Measurements from ENCODE around the gene LSAMP.
"Not testable (repeated sequence)": the region's sequence is repeated elsewhere in the genome, so short reads cannot be mapped to it uniquely, and the experiment has no call there.

Gene LSAMP

GRCh38 chr3:115784739-115785536, 660.3 kb downstream of the LSAMP start:
- no peak for DNase-seq

- peak; percentile 92 for DNase-seq
These were observed 661.1 kb downstream of the LSAMP start for GRCh38 chr3:115783938-115784738.

DNA sequence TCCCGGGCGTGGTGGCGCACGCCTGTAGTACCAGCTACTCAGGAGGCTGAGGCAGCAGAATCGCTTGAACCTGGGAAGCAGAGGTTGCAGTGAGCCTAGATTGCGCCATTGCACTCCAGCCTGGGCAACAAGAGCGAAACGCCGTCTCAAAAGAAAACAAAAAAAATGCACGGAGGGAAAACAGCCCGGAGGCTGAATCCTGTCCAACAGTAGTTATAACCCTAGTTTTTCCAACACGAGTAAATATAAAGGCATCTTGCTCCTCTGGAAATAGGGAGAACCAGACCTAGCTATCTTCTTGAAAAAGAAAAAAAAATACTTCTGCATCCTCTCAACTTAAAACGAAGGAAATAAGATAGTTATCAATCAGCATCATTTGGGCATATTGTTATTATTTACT, 661.9 kb downstream of the LSAMP start:
- DNase-seq, result not testable (repeated sequence)

GRCh38 chr3:115779011-115779410, 666.3 kb downstream of the LSAMP start:
- DNase-seq, result no peak

- no peak for DNase-seq
These were observed 672.3 kb downstream of the LSAMP start for GRCh38 chr3:115772951-115773350.

DNA sequence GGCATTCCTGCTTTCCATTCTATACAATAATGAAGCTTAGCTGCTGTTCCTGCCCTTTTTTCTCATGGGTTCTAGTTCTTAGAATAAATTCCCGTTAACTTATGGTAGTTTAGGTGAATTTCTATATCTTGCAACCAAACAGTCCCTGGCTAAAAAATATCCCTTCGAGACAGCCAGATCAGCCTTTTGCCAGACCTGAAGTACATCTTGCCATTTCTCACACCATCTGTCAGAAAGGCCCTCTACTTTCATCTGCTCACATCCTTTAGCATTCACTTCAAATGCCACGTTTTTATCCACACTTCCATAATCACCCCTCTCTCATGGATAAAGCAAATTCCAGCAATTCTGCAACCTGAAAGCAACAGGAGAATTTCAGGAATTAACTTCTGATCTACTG, 676.6 kb downstream of the LSAMP start:
- DNase-seq, result no peak

DNA sequence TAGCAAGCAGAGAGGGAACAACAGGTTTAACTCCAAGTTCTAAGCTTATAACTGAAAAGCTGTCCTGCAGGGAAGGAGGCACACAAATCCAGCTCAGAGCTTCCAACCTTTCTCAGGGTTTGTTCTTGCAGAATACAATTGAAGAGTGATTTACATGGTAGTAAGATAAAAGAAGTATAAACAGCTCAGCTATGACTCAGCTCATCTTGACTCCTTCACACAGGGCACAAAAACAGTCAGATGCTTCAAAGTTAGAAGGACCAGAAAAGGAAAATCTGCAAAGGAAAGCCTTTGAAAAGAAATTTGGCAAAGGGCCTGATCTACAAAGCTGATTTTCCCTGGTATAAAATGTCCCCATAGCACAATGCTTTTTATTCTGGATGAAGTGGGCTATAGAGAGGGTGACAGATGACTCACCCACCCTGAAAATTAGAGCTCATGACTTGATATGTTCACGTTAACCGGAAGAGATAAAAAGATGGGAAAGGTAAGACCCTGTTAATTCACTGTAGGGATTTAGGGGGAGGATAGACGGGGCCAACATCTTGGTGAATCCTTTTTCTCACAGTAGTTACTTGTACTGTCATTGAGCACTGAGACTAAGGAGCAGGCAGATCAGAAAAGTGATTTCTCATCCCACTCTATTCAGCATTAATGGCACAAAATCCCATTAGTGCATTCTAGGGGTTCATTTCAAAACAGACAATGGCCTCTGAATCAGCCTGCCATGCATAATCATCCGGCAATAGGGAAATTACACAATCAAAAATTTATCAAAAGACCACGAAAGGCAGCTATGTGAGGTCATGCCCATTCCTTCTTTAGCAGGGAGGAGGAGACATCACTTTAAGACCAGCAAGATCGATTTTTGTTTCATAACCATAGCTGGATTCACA, 678.5 kb downstream of the LSAMP start:
- DNase-seq, result no peak

DNA sequence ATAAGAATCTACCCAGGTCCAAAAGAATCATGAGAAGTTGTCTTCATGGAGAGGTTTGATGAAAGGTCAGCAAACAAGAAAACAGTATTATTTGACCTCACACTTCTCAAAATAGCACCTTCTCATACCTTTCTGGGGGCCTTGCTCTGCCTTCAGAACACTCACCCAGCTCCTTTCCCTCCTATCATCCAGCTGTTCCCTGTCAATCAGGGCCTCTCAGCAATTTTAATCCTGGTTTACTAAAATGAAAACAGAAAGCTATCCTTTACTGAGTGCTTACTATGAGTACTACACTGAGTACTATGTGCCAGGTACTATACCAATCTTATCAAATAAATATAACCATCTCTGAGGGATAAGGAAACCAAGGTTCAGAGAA, 683.4 kb downstream of the LSAMP start:
- DNase-seq, result no peak

GRCh38 chr3:115760716-115761115, 684.6 kb downstream of the LSAMP start:
- no peak for DNase-seq

GRCh38 chr3:115758076-115758763, 687.1 kb downstream of the LSAMP start:
- DNase-seq, result no peak

- not testable (repeated sequence) for DNase-seq
These were observed 692.3 kb downstream of the LSAMP start for GRCh38 chr3:115752978-115753377.
